Nephron (organoid): ENCODE measurements around the gene SH3RF3.

ENCODE experiments used
- H3K27ac Mint-ChIP-seq, 3 experiments: 2 replicates each; pipeline ENCODE4 v1.8.0; 2020; ENCODE audit warnings: mixed read lengths in 3 of 3, mild to moderate bottlenecking in 2 of 3, moderate library complexity in 1 of 3
- H3K27me3 Mint-ChIP-seq: 2 replicates; pipeline ENCODE4 v1.8.0; 2021; ENCODE audit warnings: low read depth, mild to moderate bottlenecking, moderate library complexity, mixed read lengths
- H3K36me3 Mint-ChIP-seq: 2 replicates; pipeline ENCODE4 v1.8.0; 2020; ENCODE audit warnings: low read depth, mixed read lengths
- H3K4me1 Mint-ChIP-seq: 2 replicates; pipeline ENCODE4 v1.8.0; 2020; ENCODE audit warnings: mixed read lengths
- H3K4me3 Mint-ChIP-seq, 3 experiments: 2 replicates each; pipeline ENCODE4 v1.8.0; 2020; ENCODE audit warnings: mild to moderate bottlenecking in 3 of 3, mixed read lengths in 3 of 3, moderate library complexity in 2 of 3
- H3K9me3 Mint-ChIP-seq: 2 replicates; pipeline ENCODE4 v1.8.0; 2020; ENCODE audit warnings: mixed read lengths
- TF ChIP-seq, protein P1 (sequence below), 3 experiments: fragments of 200-600 bp; sonication (generic); IDR thresholded peaks; one replicate each; pipeline ENCODE4 v1.5.0; 2021; ENCODE audit warnings: antibody characterized with exemption in 3 of 3; ENCODE audit not compliant: unreplicated experiment in 3 of 3

The SH3RF3 gene

GRCh38 chr2:109127556-109127955 lies 1.4 kb upstream of the SH3RF3 start:
- Mint-ChIP-seq H3K27ac (no peak overlapping the region), H3K36me3 (no peaks in the 10 kb centered on the region), H3K27me3 (peaks cover 44% of the 10 kb centered on the region), H3K4me1 (peaks cover 23% of the 10 kb centered on the region), H3K9me3 (no peaks in the 10 kb centered on the region), H3K4me3 (peak overlapping the region; percentile 76 to 81 (median 78))
- TF ChIP-seq, protein P1, sequence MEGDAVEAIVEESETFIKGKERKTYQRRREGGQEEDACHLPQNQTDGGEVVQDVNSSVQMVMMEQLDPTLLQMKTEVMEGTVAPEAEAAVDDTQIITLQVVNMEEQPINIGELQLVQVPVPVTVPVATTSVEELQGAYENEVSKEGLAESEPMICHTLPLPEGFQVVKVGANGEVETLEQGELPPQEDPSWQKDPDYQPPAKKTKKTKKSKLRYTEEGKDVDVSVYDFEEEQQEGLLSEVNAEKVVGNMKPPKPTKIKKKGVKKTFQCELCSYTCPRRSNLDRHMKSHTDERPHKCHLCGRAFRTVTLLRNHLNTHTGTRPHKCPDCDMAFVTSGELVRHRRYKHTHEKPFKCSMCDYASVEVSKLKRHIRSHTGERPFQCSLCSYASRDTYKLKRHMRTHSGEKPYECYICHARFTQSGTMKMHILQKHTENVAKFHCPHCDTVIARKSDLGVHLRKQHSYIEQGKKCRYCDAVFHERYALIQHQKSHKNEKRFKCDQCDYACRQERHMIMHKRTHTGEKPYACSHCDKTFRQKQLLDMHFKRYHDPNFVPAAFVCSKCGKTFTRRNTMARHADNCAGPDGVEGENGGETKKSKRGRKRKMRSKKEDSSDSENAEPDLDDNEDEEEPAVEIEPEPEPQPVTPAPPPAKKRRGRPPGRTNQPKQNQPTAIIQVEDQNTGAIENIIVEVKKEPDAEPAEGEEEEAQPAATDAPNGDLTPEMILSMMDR (IDR thresholded peaks at IDR 0.05; ENCODE audit: unreplicated experiment in 3 of 3), result no peak

DNA sequence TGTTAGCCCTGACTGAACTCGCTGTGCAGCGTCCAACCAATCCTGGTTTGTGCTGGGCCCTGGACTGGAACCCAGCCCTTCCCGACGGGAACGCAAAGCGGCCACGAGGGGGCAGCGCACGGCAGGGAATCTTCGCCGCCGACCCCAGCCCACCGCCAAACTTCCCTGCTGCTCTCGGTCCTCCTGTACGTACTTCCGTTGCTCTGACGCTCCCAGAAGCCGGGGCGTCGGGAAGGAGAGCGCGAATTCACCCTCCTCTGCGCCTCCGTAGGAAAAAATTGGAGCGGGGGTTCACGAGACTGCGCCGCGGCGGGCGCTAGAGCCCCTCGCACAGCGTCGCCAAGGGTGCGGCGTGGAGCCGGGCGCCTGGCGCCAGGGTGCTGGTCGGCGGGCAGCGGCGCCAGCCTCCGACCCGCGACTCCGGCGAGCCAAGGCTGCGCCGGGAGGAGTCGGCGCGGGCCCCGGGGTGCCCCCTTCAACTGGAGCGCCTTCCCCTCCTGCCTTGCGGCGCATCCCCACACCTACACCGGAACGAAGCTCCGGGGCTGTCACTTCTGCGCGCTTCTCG lies 873 bp upstream of the SH3RF3 start:
- peaks cover 49% of the 10 kb centered on the region for H3K27me3 Mint-ChIP-seq
- peaks cover 23% of the 10 kb centered on the region for H3K4me1 Mint-ChIP-seq
- H3K9me3 Mint-ChIP-seq, result no peaks in the 10 kb centered on the region
- TF ChIP-seq, protein P1 (IDR thresholded peaks at IDR 0.05; ENCODE audit: unreplicated experiment in 3 of 3), result peak; percentile 90 to 97 (median 95)
- no peak overlapping the region for H3K27ac Mint-ChIP-seq
- peak overlapping the region; percentile 84 to 86 (median 85) for H3K4me3 Mint-ChIP-seq
- H3K36me3 Mint-ChIP-seq, result no peaks in the 10 kb centered on the region

- Mint-ChIP-seq H3K27me3 (peaks cover 53% of the 10 kb centered on the region), H3K9me3 (no peaks in the 10 kb centered on the region), H3K4me1 (peaks cover 22% of the 10 kb centered on the region), H3K27ac (no peak overlapping the region), H3K36me3 (no peaks in the 10 kb centered on the region), H3K4me3 (peak overlapping the region; percentile 72 to 84 (median 80))
- TF ChIP-seq, protein P1 (IDR thresholded peaks at IDR 0.05; ENCODE audit: unreplicated experiment in 3 of 3), result no peak
Measured at GRCh38 chr2:109129356-109129920, 433 bp downstream of the SH3RF3 start.

GRCh38 chr2:109129921-109130722 lies 1.1 kb downstream of the SH3RF3 start:
- TF ChIP-seq, protein P1 (IDR thresholded peaks at IDR 0.05; ENCODE audit: unreplicated experiment in 3 of 3), result no peak
- H3K36me3 Mint-ChIP-seq, result no peaks in the 10 kb centered on the region
- peaks cover 58% of the 10 kb centered on the region for H3K27me3 Mint-ChIP-seq
- H3K4me1 Mint-ChIP-seq, result peaks cover 21% of the 10 kb centered on the region
- peak overlapping the region; percentile 30 to 73 (median 52) for H3K27ac Mint-ChIP-seq
- no peaks in the 10 kb centered on the region for H3K9me3 Mint-ChIP-seq
- peak overlapping the region; percentile 92 to 99 (median 92) for H3K4me3 Mint-ChIP-seq

DNA sequence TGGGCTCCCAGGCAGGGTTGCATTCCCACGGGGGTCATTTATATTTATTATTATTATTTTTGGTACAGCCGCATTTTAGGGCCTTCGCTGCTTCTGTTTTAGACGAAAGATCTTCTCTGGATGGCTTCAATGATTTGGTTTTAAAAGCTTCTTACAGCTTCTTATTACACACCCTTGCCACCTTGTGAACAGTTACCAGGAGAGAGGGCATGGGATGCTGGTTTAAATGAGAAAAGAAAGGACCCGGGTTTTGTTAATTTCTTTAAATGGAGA lies 1.7 kb downstream of the SH3RF3 start:
- peaks cover 61% of the 10 kb centered on the region for H3K27me3 Mint-ChIP-seq
- H3K36me3 Mint-ChIP-seq, result no peaks in the 10 kb centered on the region
- TF ChIP-seq, protein P1 (IDR thresholded peaks at IDR 0.05; ENCODE audit: unreplicated experiment in 3 of 3), result no peak
- H3K4me1 Mint-ChIP-seq, result peaks cover 26% of the 10 kb centered on the region
- H3K9me3 Mint-ChIP-seq, result no peaks in the 10 kb centered on the region
- H3K27ac Mint-ChIP-seq, result peak overlapping the region in 1 of 3 experiments; percentile 30
- peak overlapping the region; percentile 92 to 99 (median 92) for H3K4me3 Mint-ChIP-seq
